ENCODE measurements around the gene PPIP5K2.

- no peak for TF ChIP-seq CTCF (IDR thresholded peaks at IDR 0.05; ENCODE audit: insufficient read depth, low read depth, low read length)
- TF ChIP-seq EZH2 (IDR thresholded peaks at IDR 0.05; ENCODE audit: insufficient read depth, low read length): no peak
These were observed 15.4 kb downstream of the PPIP5K2 start for GRCh38 chr5:103135461-103135860.

Measured in astrocyte (in vitro differentiated cells and primary cell).